ENCODE measurements around the gene SPATS2.

SPATS2 gene

GRCh38 chr12:49335955-49336644, 31.2 kb upstream of the SPATS2 start:
- TF ChIP-seq CTCF (IDR thresholded peaks at IDR 0.05; ENCODE audit: borderline replicate concordance, control extremely low read depth, extremely low read depth, insufficient read depth, missing control alignments) = no peak
- in situ Hi-C loops (cut with MboI; ENCODE audit: low sequenced_read_pairs, unreplicated experiment) = loop anchor here (5.0 kb wide), 1 partner anchor 49 kb away; no protein-coding TSS in a partner anchor
- peak; percentile 26 for DNase-seq (ENCODE audit: low spot score)

GRCh38 chr12:49336645-49337584, 30.3 kb upstream of the SPATS2 start, which contains the start of gene C1QL4:
Gene C1QL4, minus strand, starts transcription at chr12:49337188. Its CDS starts 711 bp downstream, at chr12:49336477.
- TF ChIP-seq CTCF (IDR thresholded peaks at IDR 0.05; ENCODE audit: borderline replicate concordance, control extremely low read depth, extremely low read depth, insufficient read depth, missing control alignments) = peak; percentile 89
- in situ Hi-C loops (cut with MboI; ENCODE audit: low sequenced_read_pairs, unreplicated experiment) = loop anchor here (5.0 kb wide), 1 partner anchor 50 kb away; no protein-coding TSS in a partner anchor
- peak; percentile 91 for DNase-seq (ENCODE audit: low spot score)

GRCh38 chr12:49338830-49339463, 28.3 kb upstream of the SPATS2 start:
- no peak for TF ChIP-seq CTCF (IDR thresholded peaks at IDR 0.05; ENCODE audit: borderline replicate concordance, control extremely low read depth, extremely low read depth, insufficient read depth, missing control alignments)
- in situ Hi-C loops (cut with MboI; ENCODE audit: low sequenced_read_pairs, unreplicated experiment) = loop anchor here (5.0 kb wide), 1 partner anchor 52 kb away; no protein-coding TSS in a partner anchor
- no peak for DNase-seq (ENCODE audit: low spot score)

- TF ChIP-seq CTCF (IDR thresholded peaks at IDR 0.05; ENCODE audit: borderline replicate concordance, control extremely low read depth, extremely low read depth, insufficient read depth, missing control alignments) = no peak
- in situ Hi-C loops (cut with MboI; ENCODE audit: low sequenced_read_pairs, unreplicated experiment) = loop anchor here (5.0 kb wide), 1 partner anchor 52 kb away; no protein-coding TSS in a partner anchor
- no peak for DNase-seq (ENCODE audit: low spot score)
Observed at GRCh38 chr12:49339464-49339861, 27.8 kb upstream of the SPATS2 start.

- DNase-seq (ENCODE audit: low spot score) = no peak
- in situ Hi-C loops (cut with MboI; ENCODE audit: low sequenced_read_pairs, unreplicated experiment) = no loop called here
- TF ChIP-seq CTCF (IDR thresholded peaks at IDR 0.05; ENCODE audit: borderline replicate concordance, control extremely low read depth, extremely low read depth, insufficient read depth, missing control alignments) = no peak
Observed at GRCh38 chr12:49340095-49340870, 27.0 kb upstream of the SPATS2 start.
